GM19043 (cell line): ENCODE results near the gene ZNF335.
"Not testable (repeated sequence)": the region's sequence is repeated elsewhere in the genome, so short reads cannot be mapped to it uniquely, and the experiment has no call there.

Experiments
- ATAC-seq: cut with Tn5 transposase; IDR thresholded peaks from one replicate; pipeline ENCODE4 v1.9.1; 2021; ENCODE audit warnings: low read depth; ENCODE audit not compliant: unreplicated experiment

Gene ZNF335

GRCh38 chr20:46001498-46001897 is 29.5 kb upstream of the ZNF335 start:
- ATAC-seq = no peak

- no peak for ATAC-seq
Measured at GRCh38 chr20:46000262-46000996, 28.4 kb upstream of the ZNF335 start.

GRCh38 chr20:45999557-46000261 is 27.7 kb upstream of the ZNF335 start:
- no peak for ATAC-seq

- ATAC-seq = no peak
Measured at GRCh38 chr20:45998761-45999160, 26.8 kb upstream of the ZNF335 start.

- ATAC-seq = no peak
Measured at GRCh38 chr20:45998337-45998736, 26.3 kb upstream of the ZNF335 start.

- no peak for ATAC-seq
Measured at GRCh38 chr20:45997187-45997586, 25.2 kb upstream of the ZNF335 start.

GRCh38 chr20:45995495-45996097 is 23.6 kb upstream of the ZNF335 start:
- not testable (repeated sequence) for ATAC-seq

- ATAC-seq = no peak
Measured at GRCh38 chr20:45994761-45995493, 22.9 kb upstream of the ZNF335 start.

GRCh38 chr20:45993197-45993951 is 21.4 kb upstream of the ZNF335 start:
- no peak for ATAC-seq

GRCh38 chr20:45991616-45992015 is 19.6 kb upstream of the ZNF335 start:
- ATAC-seq = no peak

- ATAC-seq = not testable (repeated sequence)
Measured at GRCh38 chr20:45988830-45989229, 16.8 kb upstream of the ZNF335 start.

- no peak for ATAC-seq
Measured at GRCh38 chr20:45987108-45987780, 15.2 kb upstream of the ZNF335 start.

- ATAC-seq = no peak
Measured at GRCh38 chr20:45985573-45985972, 13.6 kb upstream of the ZNF335 start.

GRCh38 chr20:45983279-45983743 is 11.3 kb upstream of the ZNF335 start:
- ATAC-seq = no peak

GRCh38 chr20:45981261-45981660 is 9.3 kb upstream of the ZNF335 start:
- no peak for ATAC-seq

- ATAC-seq = no peak
Measured at GRCh38 chr20:45976086-45976485, 4.1 kb upstream of the ZNF335 start.

GRCh38 chr20:45975686-45976085 is 3.7 kb upstream of the ZNF335 start:
- ATAC-seq = no peak

GRCh38 chr20:45974896-45975565 is 3.0 kb upstream of the ZNF335 start:
- ATAC-seq = no peak
